PFSK-1 (cell line): ENCODE measurements around the gene SYNGAP1. TPM values are rescaled to one million over a fixed set of nuclear protein-coding genes. Genes with fewer than 3 reads are reported as not detected.

Experiments
- FOXP2 ChIP-seq: optimal IDR thresholded peaks from 2 replicates; pipeline ENCODE3; 2011; ENCODE audit warnings: borderline replicate concordance, control low read depth, inconsistent platforms; ENCODE audit not compliant: insufficient read depth; ENCODE audit errors: extremely low read length, extremely low read depth
- POLR2AphosphoS5 ChIP-seq: IDR thresholded peaks from 2 replicates; pipeline ENCODE4 v1.6.1; 2012; ENCODE audit warnings: low read depth, mild to moderate bottlenecking, control low read depth, low read length, moderate library complexity
- SIN3A ChIP-seq: IDR thresholded peaks from 2 replicates; pipeline ENCODE4 v1.6.1; 2012; ENCODE audit warnings: mild to moderate bottlenecking, low read length, moderate library complexity, borderline replicate concordance; ENCODE audit not compliant: insufficient read depth
- TAF1 ChIP-seq: IDR thresholded peaks from 2 replicates; pipeline ENCODE4 v1.6.1; 2012; ENCODE audit warnings: low read length, control low read depth, borderline replicate concordance; ENCODE audit not compliant: insufficient read depth
- polyA plus RNA-seq: library from polyadenylated mRNA; unstranded; fragments of >200 nt; gene quantifications from one replicate; pipeline ENCODE4 v1.2.1, GENCODE V29; 2012; ENCODE audit warnings: low read depth, missing spikeins; ENCODE audit not compliant: insufficient read length
- TF ChIP-seq, protein P1 (sequence below), 2 experiments: IDR thresholded peaks; 2 replicates each; pipeline versions ENCODE4 v1.6.1 to v1.8.0; 2011 to 2012; ENCODE audit warnings: low read depth in 2 of 2, low read length in 2 of 2, control low read depth in 1 of 2, inconsistent platforms in 1 of 2, mild to moderate bottlenecking in 1 of 2, moderate library complexity in 1 of 2; ENCODE audit not compliant: insufficient read depth in 1 of 2

Gene SYNGAP1
- 40.7 TPM for polyA plus RNA-seq

DNA sequence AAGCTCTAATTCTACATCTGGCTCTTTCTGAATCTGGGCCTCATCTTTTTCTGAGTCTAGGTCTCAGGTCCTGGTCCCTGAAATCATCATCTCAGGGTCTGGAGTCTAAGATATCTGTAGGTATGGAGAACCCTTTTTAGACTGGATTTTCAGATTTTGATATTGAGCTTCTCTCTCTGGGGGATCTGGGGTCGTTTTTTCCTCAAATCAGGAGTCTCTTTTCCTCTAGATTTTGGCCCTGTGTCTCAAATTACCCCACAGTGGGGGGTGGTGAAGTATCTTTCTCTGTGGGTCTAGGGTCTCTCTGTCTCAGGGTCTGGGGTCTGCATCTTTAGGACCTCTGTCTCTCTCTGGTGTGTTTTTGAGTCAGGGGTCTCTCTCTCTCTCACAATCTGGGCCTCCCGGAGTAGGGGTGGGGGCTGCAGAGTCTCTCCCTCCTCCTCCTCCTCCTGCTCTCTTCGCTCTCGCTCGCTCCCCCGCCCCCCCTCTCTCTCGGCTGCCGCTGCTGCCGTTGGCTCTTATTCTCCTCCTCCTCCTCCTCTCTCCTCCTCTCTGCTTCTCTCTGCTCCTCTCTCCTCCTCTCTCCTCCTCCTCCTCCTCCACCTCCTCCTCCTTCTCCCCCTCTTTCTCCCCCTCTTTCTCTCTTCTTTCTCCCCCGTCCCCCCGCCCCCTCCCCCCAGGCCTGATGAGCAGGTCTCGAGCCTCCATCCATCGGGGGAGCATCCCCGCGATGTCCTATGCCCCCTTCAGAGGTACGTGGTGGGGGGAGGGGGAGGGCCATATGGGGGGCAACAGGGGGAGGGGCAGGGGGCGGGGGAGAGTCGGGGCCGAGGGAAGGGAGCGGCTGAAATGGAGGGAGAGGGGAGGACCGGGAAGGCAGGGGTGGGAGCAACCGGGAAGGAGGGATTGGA lies at the start of gene SYNGAP1:
Gene SYNGAP1, plus strand, starts transcription at position 486 of the 911 bp plus-strand sequence. Its CDS starts 200 bp downstream, at position 686.
- TF ChIP-seq TAF1 (no peak), SIN3A (no peak), POLR2AphosphoS5 (no peak), FOXP2 (no peak)
- TF ChIP-seq, protein P1, sequence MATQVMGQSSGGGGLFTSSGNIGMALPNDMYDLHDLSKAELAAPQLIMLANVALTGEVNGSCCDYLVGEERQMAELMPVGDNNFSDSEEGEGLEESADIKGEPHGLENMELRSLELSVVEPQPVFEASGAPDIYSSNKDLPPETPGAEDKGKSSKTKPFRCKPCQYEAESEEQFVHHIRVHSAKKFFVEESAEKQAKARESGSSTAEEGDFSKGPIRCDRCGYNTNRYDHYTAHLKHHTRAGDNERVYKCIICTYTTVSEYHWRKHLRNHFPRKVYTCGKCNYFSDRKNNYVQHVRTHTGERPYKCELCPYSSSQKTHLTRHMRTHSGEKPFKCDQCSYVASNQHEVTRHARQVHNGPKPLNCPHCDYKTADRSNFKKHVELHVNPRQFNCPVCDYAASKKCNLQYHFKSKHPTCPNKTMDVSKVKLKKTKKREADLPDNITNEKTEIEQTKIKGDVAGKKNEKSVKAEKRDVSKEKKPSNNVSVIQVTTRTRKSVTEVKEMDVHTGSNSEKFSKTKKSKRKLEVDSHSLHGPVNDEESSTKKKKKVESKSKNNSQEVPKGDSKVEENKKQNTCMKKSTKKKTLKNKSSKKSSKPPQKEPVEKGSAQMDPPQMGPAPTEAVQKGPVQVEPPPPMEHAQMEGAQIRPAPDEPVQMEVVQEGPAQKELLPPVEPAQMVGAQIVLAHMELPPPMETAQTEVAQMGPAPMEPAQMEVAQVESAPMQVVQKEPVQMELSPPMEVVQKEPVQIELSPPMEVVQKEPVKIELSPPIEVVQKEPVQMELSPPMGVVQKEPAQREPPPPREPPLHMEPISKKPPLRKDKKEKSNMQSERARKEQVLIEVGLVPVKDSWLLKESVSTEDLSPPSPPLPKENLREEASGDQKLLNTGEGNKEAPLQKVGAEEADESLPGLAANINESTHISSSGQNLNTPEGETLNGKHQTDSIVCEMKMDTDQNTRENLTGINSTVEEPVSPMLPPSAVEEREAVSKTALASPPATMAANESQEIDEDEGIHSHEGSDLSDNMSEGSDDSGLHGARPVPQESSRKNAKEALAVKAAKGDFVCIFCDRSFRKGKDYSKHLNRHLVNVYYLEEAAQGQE (IDR thresholded peaks at IDR 0.05; ENCODE audit: insufficient read depth in 1 of 2, low read depth in 2 of 2, low read length in 2 of 2) = no peak

DNA sequence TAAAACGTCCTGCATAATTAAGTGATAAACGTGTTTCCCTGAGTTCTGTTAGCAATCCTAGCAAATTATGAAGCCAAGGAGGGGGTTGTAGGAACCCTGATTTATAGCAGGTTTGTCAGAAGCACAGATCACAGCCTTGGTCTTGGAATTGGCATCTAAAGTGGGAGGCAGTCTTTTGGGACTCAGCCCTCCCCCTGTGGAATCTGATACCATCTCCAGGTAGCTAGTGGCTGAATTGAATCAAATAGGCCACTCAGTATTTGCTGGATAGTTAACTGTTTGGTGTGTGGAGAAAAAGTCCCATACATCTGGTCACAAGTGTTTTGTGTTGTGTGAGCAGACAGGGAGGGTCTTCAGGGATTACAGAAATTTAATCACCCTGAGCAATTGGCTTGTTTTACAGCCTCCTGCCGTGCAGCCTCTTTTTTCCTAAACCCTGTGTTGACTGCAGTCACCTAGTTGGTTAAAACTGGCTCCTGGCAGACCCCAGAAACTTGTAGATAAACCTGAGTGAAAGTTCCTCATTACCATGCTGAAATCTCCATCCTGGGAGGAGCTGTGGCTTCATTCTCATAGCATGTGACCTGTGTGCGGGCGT lies 47.2 kb upstream of the SYNGAP1 start:
- TF ChIP-seq POLR2AphosphoS5 = no peak
- no peak for TF ChIP-seq TAF1
- no peak for TF ChIP-seq SIN3A

DNA sequence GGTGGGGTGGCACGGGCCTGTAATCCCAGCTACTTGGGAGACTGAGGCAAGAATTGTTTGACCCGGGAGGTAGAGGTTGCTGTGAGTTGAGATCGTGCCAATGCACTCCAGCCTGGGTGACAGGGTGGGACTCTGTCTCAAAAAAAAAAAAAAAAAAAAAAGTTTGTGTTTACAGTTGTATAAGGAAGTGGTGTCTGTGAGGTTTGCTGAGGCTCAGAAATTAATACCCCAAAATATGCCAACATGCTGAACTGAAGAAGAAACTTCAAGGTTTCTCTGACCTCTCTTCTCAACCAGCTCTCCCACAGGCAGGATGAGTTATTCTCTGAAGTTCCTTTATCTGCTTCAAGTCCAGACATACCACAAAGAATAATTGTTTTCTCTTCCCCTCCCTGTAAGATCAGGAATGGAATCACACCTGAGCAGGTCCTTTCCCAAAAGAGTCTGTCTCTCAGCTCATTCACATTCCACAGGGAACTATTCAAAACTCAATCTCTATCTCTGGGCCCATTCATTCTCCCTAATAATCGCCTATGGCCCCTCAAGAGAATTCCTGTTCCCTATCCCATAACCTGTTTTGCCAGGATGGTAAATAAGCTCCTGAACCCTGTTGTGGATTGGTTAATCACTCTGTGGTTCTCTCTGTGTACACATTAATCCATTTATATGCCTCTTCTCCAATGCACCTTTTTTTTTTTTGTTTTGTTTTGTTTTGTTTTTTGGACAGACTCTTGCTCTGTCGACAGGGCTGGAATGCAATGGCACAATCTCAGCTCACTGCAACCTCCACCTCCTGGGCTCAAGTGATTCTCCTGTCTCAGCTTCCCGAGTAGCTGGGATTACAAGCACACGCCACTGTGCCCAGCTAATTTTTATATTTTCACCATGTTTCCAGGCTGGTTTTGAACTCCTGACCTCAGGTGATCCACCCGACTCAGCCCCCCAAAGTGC lies 45.6 kb upstream of the SYNGAP1 start:
- no peak for TF ChIP-seq SIN3A
- TF ChIP-seq TAF1 = no peak
- no peak for TF ChIP-seq POLR2AphosphoS5
- no peak for TF ChIP-seq FOXP2
- TF ChIP-seq, protein P1 (IDR thresholded peaks at IDR 0.05; ENCODE audit: insufficient read depth in 1 of 2, low read depth in 2 of 2, low read length in 2 of 2) = no peak

DNA sequence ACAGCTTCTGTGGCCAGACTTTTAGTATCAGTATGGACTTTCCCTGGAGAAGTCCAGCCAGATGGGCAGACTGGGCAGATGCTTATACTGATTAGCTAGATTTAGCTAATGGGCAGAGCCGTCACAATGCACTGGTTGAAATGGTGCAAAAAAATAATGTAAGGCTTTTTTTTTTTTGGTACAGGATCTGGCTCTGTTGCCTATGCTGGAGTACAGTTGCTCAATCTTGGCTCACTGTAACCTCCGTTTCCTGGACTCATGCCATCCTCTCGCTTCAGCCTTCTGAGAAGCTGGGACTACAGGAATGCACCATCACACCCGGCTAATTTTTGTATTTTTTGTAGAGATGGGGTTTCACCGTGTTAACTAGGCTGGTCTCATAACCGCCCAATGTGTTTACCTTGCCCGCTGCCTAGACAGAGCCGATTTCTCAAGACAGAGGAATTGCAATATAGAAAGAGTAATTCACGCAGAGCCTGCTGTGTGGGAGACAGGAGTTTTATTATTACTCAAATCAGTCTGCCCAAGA lies 44.7 kb upstream of the SYNGAP1 start:
- no peak for TF ChIP-seq SIN3A
- no peak for TF ChIP-seq POLR2AphosphoS5
- TF ChIP-seq, protein P1 (IDR thresholded peaks at IDR 0.05; ENCODE audit: insufficient read depth in 1 of 2, low read depth in 2 of 2, low read length in 2 of 2) = no peak
- no peak for TF ChIP-seq TAF1

DNA sequence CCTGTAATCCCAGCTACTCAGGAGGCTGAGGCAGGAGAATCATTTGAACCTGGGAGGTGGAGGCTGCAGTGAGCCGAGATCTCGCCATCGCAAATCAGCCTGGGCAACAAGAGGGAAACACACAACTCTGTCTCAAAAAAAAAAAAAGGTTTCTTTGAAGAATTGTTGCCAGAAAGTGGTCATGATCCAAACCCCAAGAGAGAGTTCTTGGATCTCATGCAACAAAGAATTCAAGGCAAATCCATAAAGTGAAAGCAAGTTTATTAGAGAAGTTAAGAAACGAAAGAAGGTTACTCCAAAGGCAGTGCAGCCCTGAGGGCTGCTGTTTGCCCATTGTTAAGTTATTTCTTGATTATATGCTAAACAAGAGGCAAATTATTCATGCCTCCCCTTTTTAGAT lies 42.7 kb upstream of the SYNGAP1 start:
- TF ChIP-seq, protein P1 (IDR thresholded peaks at IDR 0.05; ENCODE audit: insufficient read depth in 1 of 2, low read depth in 2 of 2, low read length in 2 of 2) = no peak
- TF ChIP-seq POLR2AphosphoS5 = no peak
